Panc1 (cell line): ENCODE data around the gene DIRAS3. TPM values are rescaled to one million over a fixed set of nuclear protein-coding genes. Genes with fewer than 3 reads are reported as not detected.

Experiments used
- ATAC-seq: fragments of 200-7000 bp; cut with Tn5 transposase; 2 replicates; pipeline ENCODE4 v1.9.1; 2020; ENCODE audit warnings: mild to moderate bottlenecking, moderate library complexity
- BruUV-seq: library from RNA; stranded (reverse); fragments of 400-500 nt; replicated peaks from 2 replicates; lab custom pipeline; 2021; lab: Mats Ljungman, UMichigan
- CTCF ChIA-PET: fragments of 300-600 bp; sonication (Branson Sonifier 250); formaldehyde crosslinking; loops from one replicate; lab custom pipeline; 2022; ENCODE audit warnings: antibody characterized with exemption; lab: Charles Lee
- POLR2A ChIA-PET: fragments of 300-600 bp; sonication (Branson Sonifier 250); formaldehyde crosslinking; loops from one replicate; lab custom pipeline; 2022; ENCODE audit warnings: antibody characterized with exemption; lab: Charles Lee
- DNase-seq: peaks from one replicate; pipeline ENCODE4 v3.0.0-alpha.2; 2010; ENCODE audit warnings: low read depth, low spot score
- H3K27ac ChIP-seq: 2 replicates; pipeline ENCODE4 v1.5.1; 2011; ENCODE audit warnings: mild to moderate bottlenecking, low read length, inconsistent platforms
- H3K27me3 ChIP-seq: fragments of 200-500 bp; sonication (Bioruptor generic); 2 replicates; pipeline ENCODE4 v1.6.0; 2014; ENCODE audit warnings: low read length, inconsistent platforms; ENCODE audit not compliant: control insufficient read depth, insufficient read depth
- H3K36me3 ChIP-seq: fragments of 200-500 bp; sonication (Bioruptor generic); 2 replicates; pipeline ENCODE4 v1.5.1; 2014; ENCODE audit warnings: inconsistent platforms, mild to moderate bottlenecking, low read length, moderate library complexity; ENCODE audit not compliant: control insufficient read depth, insufficient read depth
- H3K4me1 ChIP-seq: 2 replicates; pipeline ENCODE4 v1.5.1; 2011; ENCODE audit warnings: inconsistent platforms, mild to moderate bottlenecking, low read length, moderate library complexity; ENCODE audit not compliant: control insufficient read depth, insufficient read depth
- H3K4me3 ChIP-seq, 2 experiments: 2 replicates each; pipeline ENCODE4 v1.5.1; 2011 to 2012; ENCODE audit warnings: low read depth in 2 of 2, low read length in 2 of 2, mild to moderate bottlenecking in 2 of 2, inconsistent platforms in 1 of 2, moderate library complexity in 1 of 2
- H3K9me3 ChIP-seq: fragments of 200-500 bp; sonication (Bioruptor generic); 2 replicates; pipeline ENCODE4 v1.5.1; 2014; ENCODE audit warnings: low read depth, mild to moderate bottlenecking, inconsistent platforms, low read length, moderate library complexity; ENCODE audit not compliant: control insufficient read depth, insufficient read depth
- POLR2AphosphoS5 ChIP-seq: IDR thresholded peaks from 2 replicates; pipeline ENCODE4 v1.6.1; 2012; ENCODE audit warnings: mild to moderate bottlenecking, low read depth, low read length, moderate library complexity
- SIN3A ChIP-seq: IDR thresholded peaks from 2 replicates; pipeline ENCODE4 v1.6.1; 2012; ENCODE audit warnings: low read depth, mild to moderate bottlenecking, low read length, moderate library complexity, borderline replicate concordance; ENCODE audit not compliant: insufficient read depth
- TCF7L2 ChIP-seq: IDR thresholded peaks from 2 replicates; pipeline ENCODE4 v1.6.1; 2011; ENCODE audit warnings: mild to moderate bottlenecking, low read depth, low read length, inconsistent platforms
- in situ Hi-C: cut with HindIII; loops from 2 replicates; pipeline ENCODE4 v1.10.0; 2016; ENCODE audit warnings: low sequenced_read_pairs, low pct_unique_long_range_greater_than_20kb
- intact Hi-C: fragments of 100-400 bp; cut with micrococcal nuclease; formaldehyde crosslinking; loops from one replicate; pipeline ENCODE4 v1.10.0; 2022; ENCODE audit not compliant: unreplicated experiment
- total RNA-seq: library from RNA; stranded (reverse); gene quantifications from one replicate; pipeline ENCODE4 v1.2.1, GENCODE V29; 2021; ENCODE audit not compliant: unreplicated experiment
- TF ChIP-seq, protein P1 (sequence below): fragments of 450-650 bp; IDR thresholded peaks from 2 replicates; pipeline ENCODE4 v1.5.1; 2017; ENCODE audit warnings: mild to moderate bottlenecking
- TF ChIP-seq, protein P2 (sequence below), 2 experiments: IDR thresholded peaks; 2 replicates each; pipeline ENCODE4 v1.6.1; 2011 to 2012; ENCODE audit warnings: low read depth in 2 of 2, control low read depth in 1 of 2, low read length in 1 of 2, mild to moderate bottlenecking in 1 of 2, moderate library complexity in 1 of 2; ENCODE audit not compliant: insufficient read depth in 1 of 2

DIRAS3 gene
- total RNA-seq, 1 experiment from 2014 or later = not detected

DNA sequence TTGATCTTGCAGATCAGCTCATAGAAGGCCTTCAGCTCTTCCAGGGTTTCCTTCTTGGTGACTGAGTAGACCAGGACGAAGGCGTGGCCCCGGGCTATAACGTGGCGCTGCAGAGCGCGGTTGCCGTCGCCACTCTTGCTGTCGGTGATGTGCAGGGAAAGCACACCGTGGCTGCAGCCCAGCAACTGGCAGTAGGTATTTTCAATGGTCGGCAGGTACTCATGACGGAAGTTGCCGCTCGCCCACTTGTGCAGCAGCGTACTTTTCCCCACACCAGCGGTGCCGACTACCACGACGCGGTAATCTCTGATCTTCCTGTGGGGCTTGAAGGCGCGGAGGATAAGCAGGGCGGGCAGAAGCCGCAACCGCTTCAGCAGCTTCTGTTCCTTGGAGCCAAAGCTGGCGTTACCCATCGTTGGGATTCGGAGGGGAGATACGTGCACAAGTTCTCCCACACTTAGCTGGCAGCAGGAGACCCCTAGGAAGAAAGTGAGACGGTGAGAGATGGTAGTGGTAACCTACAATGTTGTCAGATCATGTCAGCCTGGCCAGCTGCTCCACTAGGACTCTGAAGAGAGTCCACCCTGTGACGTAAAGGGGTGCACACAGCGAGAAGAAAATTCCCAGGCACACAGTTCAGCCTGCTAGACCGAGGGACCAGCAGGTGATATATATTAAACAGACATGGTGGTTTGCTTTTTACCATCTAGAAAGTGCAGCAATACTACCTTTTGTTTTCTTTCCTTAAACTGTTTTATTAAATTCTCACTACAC is 3.4 kb downstream of the DIRAS3 start:
- Histone ChIP-seq H3K9me3 (no peaks in the 10 kb centered on the region), H3K27ac (no peak overlapping the region), H3K36me3 (no peaks in the 10 kb centered on the region), H3K4me3 (no peak overlapping the region), H3K4me1 (no peaks in the 10 kb centered on the region), H3K27me3 (no peaks in the 10 kb centered on the region)
- POLR2A ChIA-PET = no interaction called here
- in situ Hi-C loops (no loop called here), intact Hi-C loops (no loop called here)
- BruUV-seq = no TSS peak
- ATAC-seq (no peak), DNase-seq (no peak)
- CTCF ChIA-PET = no interaction called here
- TF ChIP-seq, protein P1, sequence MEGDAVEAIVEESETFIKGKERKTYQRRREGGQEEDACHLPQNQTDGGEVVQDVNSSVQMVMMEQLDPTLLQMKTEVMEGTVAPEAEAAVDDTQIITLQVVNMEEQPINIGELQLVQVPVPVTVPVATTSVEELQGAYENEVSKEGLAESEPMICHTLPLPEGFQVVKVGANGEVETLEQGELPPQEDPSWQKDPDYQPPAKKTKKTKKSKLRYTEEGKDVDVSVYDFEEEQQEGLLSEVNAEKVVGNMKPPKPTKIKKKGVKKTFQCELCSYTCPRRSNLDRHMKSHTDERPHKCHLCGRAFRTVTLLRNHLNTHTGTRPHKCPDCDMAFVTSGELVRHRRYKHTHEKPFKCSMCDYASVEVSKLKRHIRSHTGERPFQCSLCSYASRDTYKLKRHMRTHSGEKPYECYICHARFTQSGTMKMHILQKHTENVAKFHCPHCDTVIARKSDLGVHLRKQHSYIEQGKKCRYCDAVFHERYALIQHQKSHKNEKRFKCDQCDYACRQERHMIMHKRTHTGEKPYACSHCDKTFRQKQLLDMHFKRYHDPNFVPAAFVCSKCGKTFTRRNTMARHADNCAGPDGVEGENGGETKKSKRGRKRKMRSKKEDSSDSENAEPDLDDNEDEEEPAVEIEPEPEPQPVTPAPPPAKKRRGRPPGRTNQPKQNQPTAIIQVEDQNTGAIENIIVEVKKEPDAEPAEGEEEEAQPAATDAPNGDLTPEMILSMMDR = no peak
- no peak for TF ChIP-seq TCF7L2
- no peak for TF ChIP-seq SIN3A

DNA sequence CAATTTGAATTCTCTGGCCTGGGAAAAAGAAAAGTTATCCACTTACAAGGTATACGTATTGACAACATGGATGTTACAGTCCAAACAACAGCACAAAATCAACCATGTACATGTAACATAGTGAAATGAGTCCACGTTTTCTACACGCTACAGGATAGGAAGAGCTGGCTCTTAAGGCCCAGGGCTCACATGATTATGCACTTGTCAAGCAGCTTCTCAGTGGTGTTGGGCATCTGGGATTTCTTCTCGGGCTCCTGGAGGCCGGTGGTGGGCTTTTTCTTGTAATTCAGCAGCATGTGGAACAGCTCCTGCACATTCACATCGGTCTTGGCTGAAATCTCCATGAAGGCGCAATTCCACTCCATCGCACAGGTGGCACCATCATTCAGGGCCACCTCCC is 4.0 kb downstream of the DIRAS3 start:
- POLR2A ChIA-PET = no interaction called here
- ATAC-seq (no peak), DNase-seq (no peak)
- Histone ChIP-seq H3K36me3 (no peaks in the 10 kb centered on the region), H3K27ac (no peak overlapping the region), H3K27me3 (no peaks in the 10 kb centered on the region), H3K4me1 (no peaks in the 10 kb centered on the region), H3K9me3 (no peaks in the 10 kb centered on the region), H3K4me3 (no peak overlapping the region)
- no peak for TF ChIP-seq SIN3A
- TF ChIP-seq, protein P2, sequence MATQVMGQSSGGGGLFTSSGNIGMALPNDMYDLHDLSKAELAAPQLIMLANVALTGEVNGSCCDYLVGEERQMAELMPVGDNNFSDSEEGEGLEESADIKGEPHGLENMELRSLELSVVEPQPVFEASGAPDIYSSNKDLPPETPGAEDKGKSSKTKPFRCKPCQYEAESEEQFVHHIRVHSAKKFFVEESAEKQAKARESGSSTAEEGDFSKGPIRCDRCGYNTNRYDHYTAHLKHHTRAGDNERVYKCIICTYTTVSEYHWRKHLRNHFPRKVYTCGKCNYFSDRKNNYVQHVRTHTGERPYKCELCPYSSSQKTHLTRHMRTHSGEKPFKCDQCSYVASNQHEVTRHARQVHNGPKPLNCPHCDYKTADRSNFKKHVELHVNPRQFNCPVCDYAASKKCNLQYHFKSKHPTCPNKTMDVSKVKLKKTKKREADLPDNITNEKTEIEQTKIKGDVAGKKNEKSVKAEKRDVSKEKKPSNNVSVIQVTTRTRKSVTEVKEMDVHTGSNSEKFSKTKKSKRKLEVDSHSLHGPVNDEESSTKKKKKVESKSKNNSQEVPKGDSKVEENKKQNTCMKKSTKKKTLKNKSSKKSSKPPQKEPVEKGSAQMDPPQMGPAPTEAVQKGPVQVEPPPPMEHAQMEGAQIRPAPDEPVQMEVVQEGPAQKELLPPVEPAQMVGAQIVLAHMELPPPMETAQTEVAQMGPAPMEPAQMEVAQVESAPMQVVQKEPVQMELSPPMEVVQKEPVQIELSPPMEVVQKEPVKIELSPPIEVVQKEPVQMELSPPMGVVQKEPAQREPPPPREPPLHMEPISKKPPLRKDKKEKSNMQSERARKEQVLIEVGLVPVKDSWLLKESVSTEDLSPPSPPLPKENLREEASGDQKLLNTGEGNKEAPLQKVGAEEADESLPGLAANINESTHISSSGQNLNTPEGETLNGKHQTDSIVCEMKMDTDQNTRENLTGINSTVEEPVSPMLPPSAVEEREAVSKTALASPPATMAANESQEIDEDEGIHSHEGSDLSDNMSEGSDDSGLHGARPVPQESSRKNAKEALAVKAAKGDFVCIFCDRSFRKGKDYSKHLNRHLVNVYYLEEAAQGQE (IDR thresholded peaks at IDR 0.05; ENCODE audit: insufficient read depth in 1 of 2, low read depth in 2 of 2, low read length in 1 of 2) = no peak
- no peak for TF ChIP-seq TCF7L2
- TF ChIP-seq, protein P1 = no peak
- no peak for TF ChIP-seq POLR2AphosphoS5
- intact Hi-C loops = no loop called here
- CTCF ChIA-PET = no interaction called here
- BruUV-seq = no TSS peak
- in situ Hi-C loops = no loop called here
